Right renal pelvis (tissue), 4 donors: Measurements from ENCODE around the gene TMTC4. TPM values are rescaled to one million over a fixed set of nuclear protein-coding genes. Genes with fewer than 3 reads are reported as not detected.

ENCODE experiments used
- polyA plus RNA-seq, 4 donors: library from polyadenylated mRNA; unstranded; fragments of 120-200 nt; gene quantifications; one replicate each; pipeline ENCODE4 v1.2.1, GENCODE V29; 2013; ENCODE audit not compliant: insufficient read length in 4 of 4

The TMTC4 gene
- polyA plus RNA-seq, 4 donors: 33.1 to 43.2 (median 38.7) TPM

Other genes starting within 250 kb of the TMTC4 start
- 1 to 10 TPM; 4.7 to 6.3 (median 5.5) TPM for gene GGACT, start 86.0 kb downstream of the TMTC4 start, polyA plus RNA-seq